H9 (cell line): ENCODE results near the gene ZNF142. TPM values are rescaled to one million over a fixed set of nuclear protein-coding genes. Genes with fewer than 3 reads are reported as not detected.

Source experiments
- DNase-seq: peaks from one replicate; pipeline ENCODE4 v3.0.0-alpha.2; 2017
- H2AFZ ChIP-seq: one replicate; pipeline ENCODE4 v1.6.1; 2013; ENCODE audit warnings: mild to moderate bottlenecking, low read length, control low read depth, moderate library complexity
- H2AK5ac ChIP-seq: 2 replicates; pipeline ENCODE4 v1.6.1; 2013; ENCODE audit warnings: low read length, control low read depth, mixed read lengths; ENCODE audit not compliant: insufficient read length
- H2BK120ac ChIP-seq: one replicate; pipeline ENCODE4 v1.6.1; 2013; ENCODE audit warnings: low read depth, mild to moderate bottlenecking, low read length, control low read depth, inconsistent platforms; ENCODE audit not compliant: poor library complexity, severe bottlenecking
- H2BK12ac ChIP-seq: 2 replicates; pipeline ENCODE4 v1.6.1; 2013; ENCODE audit warnings: low read length, control low read depth, mixed read lengths, low read depth; ENCODE audit not compliant: insufficient read length
- H2BK15ac ChIP-seq: 2 replicates; pipeline ENCODE4 v1.6.1; 2013; ENCODE audit warnings: low read depth, low read length, control low read depth
- H2BK20ac ChIP-seq: one replicate; pipeline ENCODE4 v1.6.1; 2013; ENCODE audit warnings: low read depth, mild to moderate bottlenecking, low read length, control low read depth, inconsistent platforms; ENCODE audit not compliant: poor library complexity, severe bottlenecking
- H2BK5ac ChIP-seq: 2 replicates; pipeline ENCODE4 v1.6.1; 2013; ENCODE audit warnings: low read length, control low read depth, mixed read lengths; ENCODE audit not compliant: insufficient read length
- H3K14ac ChIP-seq: 2 replicates; pipeline ENCODE4 v1.6.1; 2013; ENCODE audit warnings: low read length, control low read depth; ENCODE audit not compliant: insufficient read depth
- H3K18ac ChIP-seq: 2 replicates; pipeline ENCODE4 v1.6.1; 2013; ENCODE audit warnings: low read depth, mild to moderate bottlenecking, mixed read lengths, low read length, control low read depth; ENCODE audit not compliant: insufficient read length
- H3K23ac ChIP-seq: 2 replicates; pipeline ENCODE4 v1.6.1; 2013; ENCODE audit warnings: low read length, control low read depth, mixed read lengths, low read depth; ENCODE audit not compliant: insufficient read length
- H3K23me2 ChIP-seq: 2 replicates; pipeline ENCODE4 v1.6.1; 2013; ENCODE audit warnings: low read depth, mild to moderate bottlenecking, mixed read lengths, low read length, control low read depth; ENCODE audit not compliant: insufficient read length, poor library complexity, severe bottlenecking
- H3K27ac ChIP-seq: 2 replicates; pipeline ENCODE4 v1.5.1; 2013; ENCODE audit warnings: low read length, control low read depth, mixed read lengths, low read depth; ENCODE audit not compliant: insufficient read length
- H3K27me3 ChIP-seq: 2 replicates; pipeline ENCODE4 v1.6.1; 2013; ENCODE audit warnings: low read length, control low read depth, inconsistent platforms; ENCODE audit not compliant: insufficient read depth
- H3K4ac ChIP-seq: 2 replicates; pipeline ENCODE4 v1.6.1; 2013; ENCODE audit warnings: low read depth, mild to moderate bottlenecking, control low read depth, inconsistent platforms, low read length, moderate library complexity
- H3K4me1 ChIP-seq: 2 replicates; pipeline ENCODE4 v1.6.1; 2013; ENCODE audit warnings: low read length, control low read depth, inconsistent platforms; ENCODE audit not compliant: insufficient read depth
- H3K4me2 ChIP-seq: 2 replicates; pipeline ENCODE4 v1.6.1; 2013; ENCODE audit warnings: low read length, control low read depth, mixed read lengths; ENCODE audit not compliant: insufficient read length, insufficient read depth
- H3K56ac ChIP-seq: 2 replicates; pipeline ENCODE4 v1.6.1; 2013; ENCODE audit warnings: low read depth, mild to moderate bottlenecking, mixed read lengths, low read length, control low read depth; ENCODE audit not compliant: insufficient read length
- H3K79me1 ChIP-seq: 2 replicates; pipeline ENCODE4 v1.6.1; 2013; ENCODE audit warnings: low read depth, mild to moderate bottlenecking, moderate library complexity, low read length, control low read depth, inconsistent platforms; ENCODE audit not compliant: insufficient read depth, poor library complexity, severe bottlenecking
- H3K79me2 ChIP-seq: 2 replicates; pipeline ENCODE4 v1.6.1; 2013; ENCODE audit warnings: low read length, control low read depth, inconsistent platforms; ENCODE audit not compliant: insufficient read depth
- H3K9ac ChIP-seq: 2 replicates; pipeline ENCODE4 v1.6.1; 2013; ENCODE audit warnings: low read length, control low read depth, mixed read lengths; ENCODE audit not compliant: insufficient read length; ENCODE audit errors: extremely low read depth
- H3K9me3 ChIP-seq: one replicate; pipeline ENCODE4 v1.6.1; 2013; ENCODE audit warnings: low read depth, low read length, inconsistent platforms; ENCODE audit not compliant: control insufficient read depth
- H3T11ph ChIP-seq: one replicate; pipeline ENCODE4 v1.6.1; 2013; ENCODE audit warnings: mild to moderate bottlenecking, low read length, control low read depth, inconsistent platforms
- H4K20me1 ChIP-seq: one replicate; pipeline ENCODE4 v1.6.1; 2013; ENCODE audit not compliant: control insufficient read depth, insufficient read length, insufficient read depth
- H4K5ac ChIP-seq: 2 replicates; pipeline ENCODE4 v1.6.1; 2013; ENCODE audit warnings: low read depth, mild to moderate bottlenecking, mixed read lengths, low read length, control low read depth; ENCODE audit not compliant: insufficient read length
- H4K8ac ChIP-seq: replicated peaks from 2 replicates; pipeline ENCODE4 v1.6.1; 2013; ENCODE audit warnings: low read length, control low read depth, mixed read lengths, low read depth; ENCODE audit not compliant: insufficient read length
- H4K91ac ChIP-seq: 2 replicates; pipeline ENCODE4 v1.6.1; 2013; ENCODE audit warnings: low read depth, mild to moderate bottlenecking, moderate library complexity, mixed read lengths, low read length, control low read depth; ENCODE audit not compliant: insufficient read length
- H3K27ac Mint-ChIP-seq, 3 experiments: 2 replicates in 2 of 3; 3 replicates in 1 of 3; pipeline ENCODE4 v1.8.0; 2020 to 2021; ENCODE audit warnings: mixed read lengths in 3 of 3, mild to moderate bottlenecking in 1 of 3, moderate library complexity in 1 of 3
- H3K27me3 Mint-ChIP-seq: 2 replicates; pipeline ENCODE4 v1.8.0; 2021; ENCODE audit warnings: low read depth, mild to moderate bottlenecking, moderate library complexity, mixed read lengths
- H3K36me3 Mint-ChIP-seq, 3 experiments: 2 replicates in 2 of 3; 3 replicates in 1 of 3; pipeline ENCODE4 v1.8.0; 2020 to 2021; ENCODE audit warnings: low read depth in 3 of 3, mixed read lengths in 3 of 3; ENCODE audit not compliant: insufficient read depth in 1 of 3
- H3K4me1 Mint-ChIP-seq, 2 experiments: 2 replicates each; pipeline ENCODE4 v1.8.0; 2020; ENCODE audit warnings: mixed read lengths in 2 of 2
- H3K4me3 Mint-ChIP-seq, 2 experiments: 2 replicates in 1 of 2; 3 replicates in 1 of 2; pipeline ENCODE4 v1.8.0; 2020 to 2021; ENCODE audit warnings: mild to moderate bottlenecking in 2 of 2, mixed read lengths in 2 of 2, moderate library complexity in 1 of 2
- H3K9me3 Mint-ChIP-seq, 2 experiments: 2 replicates in 1 of 2; 3 replicates in 1 of 2; pipeline ENCODE4 v1.8.0; 2020; ENCODE audit warnings: mild to moderate bottlenecking in 2 of 2, mixed read lengths in 2 of 2, moderate library complexity in 1 of 2
- CTCF ChIP-seq: fragments of 200-600 bp; sonication (generic); conservative IDR thresholded peaks from 3 replicates; pipeline ENCODE4 v1.8.0; 2021; ENCODE audit warnings: antibody characterized with exemption, mild to moderate bottlenecking
- WGBS: extraction: QIAGEN DNeasy Blood & Tissue Kit; methylation state at CpG from one replicate; pipeline ENCODE4 v1.1.7; 2013; ENCODE audit warnings: missing lambda C conversion rate, low lambda C conversion rate, mixed read lengths; ENCODE audit not compliant: insufficient read length; ENCODE audit errors: extremely low coverage; 5-methylcytosine and 5-hydroxymethylcytosine counted together
- total RNA-seq: library from RNA; stranded (reverse); gene quantifications from 2 replicates; pipeline ENCODE4 v1.2.1, GENCODE V29; 2021

ZNF142 gene
- total RNA-seq, 1 experiment from 2014 or later: 43.4 TPM

- Mint-ChIP-seq H3K27me3 (no peaks in the 10 kb centered on the region; the same call in none of the 2 replicates), H3K4me3 (no peak overlapping the region), H3K9me3 (no peaks in the 10 kb centered on the region; a peak in 1 of 5 replicates), H3K27ac (no peak overlapping the region), H3K4me1 (no peaks in the 10 kb centered on the region), H3K36me3 (no peaks in the 10 kb centered on the region)
- no peak overlapping the region for H4K91ac ChIP-seq
- H2BK12ac ChIP-seq: no peak overlapping the region
- H3K9me3 ChIP-seq: no peaks in the 10 kb centered on the region
- no peak for DNase-seq
- H2AFZ ChIP-seq: no peak overlapping the region
- H2BK5ac ChIP-seq: no peak overlapping the region
- no peak overlapping the region for H3K4me2 ChIP-seq
- no peaks in the 10 kb centered on the region for H3K23me2 ChIP-seq
- no peak overlapping the region for H3K27ac ChIP-seq
- H2BK120ac ChIP-seq: no peak overlapping the region
- H3K4me1 ChIP-seq: no peaks in the 10 kb centered on the region
- H3K79me2 ChIP-seq: no peaks in the 10 kb centered on the region
- no peaks in the 10 kb centered on the region for H3K79me1 ChIP-seq
- no peak overlapping the region for H3K9ac ChIP-seq
- no peak overlapping the region for H3K14ac ChIP-seq
- H3K27me3 ChIP-seq: no peaks in the 10 kb centered on the region
- no peak overlapping the region for H3K18ac ChIP-seq
- no peak overlapping the region for H3T11ph ChIP-seq
- no peaks in the 10 kb centered on the region for H4K20me1 ChIP-seq
- H3K56ac ChIP-seq: no peak overlapping the region
- H3K23ac ChIP-seq: no peak overlapping the region
- H3K4ac ChIP-seq: no peak overlapping the region
- H4K5ac ChIP-seq: no peak overlapping the region
- H4K8ac ChIP-seq: no peak overlapping the region
- no peak for TF ChIP-seq CTCF
- H2AK5ac ChIP-seq: no peak overlapping the region
- no peak overlapping the region for H2BK15ac ChIP-seq
- H2BK20ac ChIP-seq: no peak overlapping the region
- WGBS: no CpG with 5 or more reads among the region's 4 CpGs
These were observed 33.1 kb downstream of the ZNF142 start for GRCh38 chr2:218626369-218626768.
